GM12878 (cell line): ENCODE results near the gene AXDND1. TPM values are rescaled to one million over a fixed set of nuclear protein-coding genes. Genes with fewer than 3 reads are reported as not detected.

Source experiments
- ATAC-seq: fragments of 200-7000 bp; cut with Tn5 transposase; 3 replicates; pipeline ENCODE4 v1.9.1; 2020; ENCODE audit warnings: mild to moderate bottlenecking, moderate library complexity
- BruUV-seq: library from RNA; stranded (reverse); fragments of 400-500 nt; replicated peaks from 2 replicates; lab custom pipeline; 2021; lab: Mats Ljungman, UMichigan
- CTCF ChIA-PET: fragments of 300-600 bp; sonication (Branson Sonifier 250); formaldehyde crosslinking; extraction: SDS; loops from one replicate; lab custom pipeline; 2021; ENCODE audit warnings: inconsistent platforms; lab: Yijun Ruan, JAX
- POLR2A ChIA-PET: fragments of 350-600 bp; formaldehyde crosslinking; extraction: SDS; loops from one replicate; lab custom pipeline; 2021; ENCODE audit warnings: inconsistent platforms; lab: Charles Lee
- RAD21 ChIA-PET: fragments of 300-600 bp; sonication (Branson Sonifier 250); formaldehyde crosslinking; loops from one replicate; lab custom pipeline; 2023; ENCODE audit warnings: antibody characterized with exemption; ENCODE audit not compliant: unreplicated experiment; lab: Charles Lee
- SMC1A ChIA-PET: fragments of 300-600 bp; sonication (Branson Sonifier 250); formaldehyde crosslinking; loops from one replicate; lab custom pipeline; 2023; ENCODE audit not compliant: unreplicated experiment, uncharacterized antibody; lab: Charles Lee
- DNase-seq: peaks from one replicate; pipeline ENCODE4 v3.0.0-alpha.2; 2011; ENCODE audit warnings: low read depth, low spot score
- FAIRE-seq: peaks from 3 replicates; lab custom pipeline; 2011; peaks lifted over from hg19 to GRCh38; lab: Jason Lieb, UNC
- H2AFZ ChIP-seq: 2 replicates; pipeline ENCODE4 v1.6.0; 2011; ENCODE audit warnings: low read depth, low read length, control low read depth; ENCODE audit not compliant: control insufficient read depth
- H3K27ac ChIP-seq: 2 replicates; pipeline ENCODE4 v1.5.1; 2011; ENCODE audit warnings: control low read depth; ENCODE audit not compliant: control insufficient read depth, insufficient read depth
- H3K27me3 ChIP-seq, 2 experiments: replicated peaks in 1 of 2; 2 replicates each; pipeline versions ENCODE4 v1.6.0 to v1.6.1; 2011; ENCODE audit warnings: low read length in 1 of 2; ENCODE audit not compliant: control insufficient read depth in 2 of 2, insufficient read depth in 2 of 2
- H3K36me3 ChIP-seq, 2 experiments: 2 replicates each; pipeline ENCODE4 v1.5.1; 2011; ENCODE audit warnings: low read length in 1 of 2; ENCODE audit not compliant: control insufficient read depth in 2 of 2, insufficient read depth in 2 of 2
- H3K4me1 ChIP-seq: 2 replicates; pipeline ENCODE4 v1.6.1; 2011; ENCODE audit warnings: mild to moderate bottlenecking, low read length, moderate library complexity, mixed read lengths; ENCODE audit not compliant: control insufficient read depth, insufficient read depth
- H3K4me2 ChIP-seq: 2 replicates; pipeline ENCODE4 v1.6.0; 2011; ENCODE audit warnings: control low read depth; ENCODE audit not compliant: control insufficient read depth, insufficient read depth
- H3K4me3 ChIP-seq: fragments of 200-600 bp; sonication (generic); 2 replicates; pipeline ENCODE4 v1.5.1; 2016
- H3K79me2 ChIP-seq: 2 replicates; pipeline ENCODE4 v1.6.0; 2011; ENCODE audit warnings: low read length; ENCODE audit not compliant: control insufficient read depth, insufficient read depth
- H3K9ac ChIP-seq: 2 replicates; pipeline ENCODE4 v1.8.0; 2011; ENCODE audit warnings: low read length, control low read depth, mixed read lengths; ENCODE audit not compliant: control insufficient read depth, insufficient read depth
- H3K9me3 ChIP-seq: replicated peaks from 3 replicates; pipeline ENCODE4 v1.5.1; 2011; ENCODE audit warnings: mild to moderate bottlenecking, low read length; ENCODE audit not compliant: control insufficient read depth, insufficient read depth
- H4K20me1 ChIP-seq: 2 replicates; pipeline ENCODE4 v1.6.0; 2011; ENCODE audit not compliant: control insufficient read depth, insufficient read depth
- ATF2 ChIP-seq: IDR thresholded peaks from 2 replicates; pipeline ENCODE4 v1.6.1; 2012; ENCODE audit warnings: low read length, inconsistent platforms
- MTA3 ChIP-seq: IDR thresholded peaks from 2 replicates; pipeline ENCODE4 v1.6.1; 2012; ENCODE audit warnings: low read length, inconsistent platforms, borderline replicate concordance
- NFXL1 ChIP-seq: fragments of 450-650 bp; IDR thresholded peaks from 2 replicates; pipeline ENCODE4 v1.6.1; 2017; ENCODE audit warnings: antibody characterized with exemption, mild to moderate bottlenecking, borderline replicate concordance
- SMAD1 ChIP-seq: fragments of 450-650 bp; IDR thresholded peaks from 2 replicates; pipeline ENCODE4 v1.6.1; 2018; ENCODE audit warnings: mild to moderate bottlenecking, low read depth; ENCODE audit not compliant: partially characterized antibody
- SREBF2 ChIP-seq: IDR thresholded peaks from 2 replicates; pipeline ENCODE4 v1.6.1; 2012; ENCODE audit warnings: mild to moderate bottlenecking, low read length
- ZBED1 ChIP-seq: IDR thresholded peaks from 2 replicates; pipeline ENCODE4 v1.6.1; 2016; ENCODE audit warnings: borderline replicate concordance
- in situ Hi-C: fragments of 300-500 bp; cut with MboI; formaldehyde crosslinking; loops from 9 replicates; pipeline ENCODE4 v1.14.3; 2018; ENCODE audit warnings: mixed read lengths
- intact Hi-C: fragments of 100-400 bp; cut with micrococcal nuclease; formaldehyde crosslinking; loops from one replicate; pipeline ENCODE4 v1.14.2; 2022; ENCODE audit not compliant: unreplicated experiment
- polyA plus RNA-seq, 11 experiments: library from polyadenylated mRNA; depleted of rRNA in 4 of 11; unstranded in 6 of 11; stranded (reverse) in 5 of 11; fragments of >200 nt; fragmentation: Nextera tagmentation in 4 of 11; fragmentation: Illumina TruSeq in 1 of 11; extraction: Ambion mirVana in 4 of 11; extraction: Trizol in 1 of 11; gene quantifications; 1 replicate in 1 of 11; 2 replicates in 10 of 11; pipeline versions ENCODE4 v1.2.1 to v1.2.3, GENCODE V29; 2011 to 2016; ENCODE audit warnings: inconsistent platforms in 2 of 11, missing spikeins in 2 of 11, low read depth in 1 of 11
- total RNA-seq, 4 experiments: library from RNA; depleted of rRNA in 3 of 4; stranded (reverse); fragments of >200 nt in 3 of 4; fragmentation: Illumina TruSeq in 1 of 4; extraction: Trizol in 1 of 4; gene quantifications; 2 replicates each; pipeline versions ENCODE4 v1.2.1 to v1.2.3, GENCODE V29; 2013 to 2021
- TF ChIP-seq, protein P1 (sequence below): fragments of 450-650 bp; IDR thresholded peaks from 2 replicates; pipeline ENCODE4 v1.6.1; 2016; ENCODE audit warnings: mild to moderate bottlenecking
- TF ChIP-seq, protein P2 (sequence below): IDR thresholded peaks from 2 replicates; pipeline ENCODE4 v1.6.1; 2012; ENCODE audit warnings: low read depth, low read length, improper control_type of control experiment

The AXDND1 gene
- total and polyA plus RNA-seq, 10 of the 15 experiments (the other 5 are each of a cell fraction or from before 2014, with no cell fraction given), result 0.12 to 0.84 (median 0.42) TPM

- in situ Hi-C loops, result no loop called here
Observed at GRCh38 chr1:179380299-179380698, 14.5 kb downstream of the AXDND1 start.

More at GRCh38 chr1:179380299-179380698, 14.5 kb downstream of the AXDND1 start:
- ChIA-PET POLR2A (no interaction called here), RAD21 (no interaction called here), SMC1A (no interaction called here), CTCF (no interaction called here)
- no peak overlapping the region for H3K4me3 ChIP-seq
- H3K27ac ChIP-seq, result no peak overlapping the region
- no TSS peak for BruUV-seq
- H3K9me3 ChIP-seq, result no peaks in the 10 kb centered on the region
- intact Hi-C loops, result no loop called here
- no peak overlapping the region for H3K4me2 ChIP-seq
- no peak for FAIRE-seq
- H2AFZ ChIP-seq, result no peak overlapping the region
- H4K20me1 ChIP-seq, result no peaks in the 10 kb centered on the region
- no peaks in the 10 kb centered on the region for H3K27me3 ChIP-seq
- no peaks in the 10 kb centered on the region for H3K36me3 ChIP-seq
- ATAC-seq, result no peak
- no peak overlapping the region for H3K9ac ChIP-seq
- no peaks in the 10 kb centered on the region for H3K79me2 ChIP-seq
- TF ChIP-seq SREBF2, result no peak
- TF ChIP-seq NFXL1, result no peak
- TF ChIP-seq MTA3, result no peak
- TF ChIP-seq ZBED1, result no peak
- TF ChIP-seq, protein P1, sequence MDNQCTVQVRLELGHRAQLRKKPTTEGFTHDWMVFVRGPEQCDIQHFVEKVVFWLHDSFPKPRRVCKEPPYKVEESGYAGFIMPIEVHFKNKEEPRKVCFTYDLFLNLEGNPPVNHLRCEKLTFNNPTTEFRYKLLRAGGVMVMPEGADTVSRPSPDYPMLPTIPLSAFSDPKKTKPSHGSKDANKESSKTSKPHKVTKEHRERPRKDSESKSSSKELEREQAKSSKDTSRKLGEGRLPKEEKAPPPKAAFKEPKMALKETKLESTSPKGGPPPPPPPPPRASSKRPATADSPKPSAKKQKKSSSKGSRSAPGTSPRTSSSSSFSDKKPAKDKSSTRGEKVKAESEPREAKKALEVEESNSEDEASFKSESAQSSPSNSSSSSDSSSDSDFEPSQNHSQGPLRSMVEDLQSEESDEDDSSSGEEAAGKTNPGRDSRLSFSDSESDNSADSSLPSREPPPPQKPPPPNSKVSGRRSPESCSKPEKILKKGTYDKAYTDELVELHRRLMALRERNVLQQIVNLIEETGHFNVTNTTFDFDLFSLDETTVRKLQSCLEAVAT, result no peak
- TF ChIP-seq ATF2, result no peak
- TF ChIP-seq, protein P2, sequence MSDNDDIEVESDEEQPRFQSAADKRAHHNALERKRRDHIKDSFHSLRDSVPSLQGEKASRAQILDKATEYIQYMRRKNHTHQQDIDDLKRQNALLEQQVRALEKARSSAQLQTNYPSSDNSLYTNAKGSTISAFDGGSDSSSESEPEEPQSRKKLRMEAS, result no peak
- no peak for TF ChIP-seq SMAD1
- no peak for DNase-seq
- no peaks in the 10 kb centered on the region for H3K4me1 ChIP-seq
